SHP77 treated with DMSO at 0.1 percent for 48 hours (cell line): ENCODE results near the gene FCHSD2.
A peak's percentile ranks its signal among the peaks of the same experiment; 100 is the strongest.
"Not testable (repeated sequence)": the region's sequence is repeated elsewhere in the genome, so short reads cannot be mapped to it uniquely, and the experiment has no call there.

Experiments
- DNase-seq: peaks from one replicate; lab custom pipeline; 2025; lab: John Stamatoyannopoulos, UW

FCHSD2 gene

DNA sequence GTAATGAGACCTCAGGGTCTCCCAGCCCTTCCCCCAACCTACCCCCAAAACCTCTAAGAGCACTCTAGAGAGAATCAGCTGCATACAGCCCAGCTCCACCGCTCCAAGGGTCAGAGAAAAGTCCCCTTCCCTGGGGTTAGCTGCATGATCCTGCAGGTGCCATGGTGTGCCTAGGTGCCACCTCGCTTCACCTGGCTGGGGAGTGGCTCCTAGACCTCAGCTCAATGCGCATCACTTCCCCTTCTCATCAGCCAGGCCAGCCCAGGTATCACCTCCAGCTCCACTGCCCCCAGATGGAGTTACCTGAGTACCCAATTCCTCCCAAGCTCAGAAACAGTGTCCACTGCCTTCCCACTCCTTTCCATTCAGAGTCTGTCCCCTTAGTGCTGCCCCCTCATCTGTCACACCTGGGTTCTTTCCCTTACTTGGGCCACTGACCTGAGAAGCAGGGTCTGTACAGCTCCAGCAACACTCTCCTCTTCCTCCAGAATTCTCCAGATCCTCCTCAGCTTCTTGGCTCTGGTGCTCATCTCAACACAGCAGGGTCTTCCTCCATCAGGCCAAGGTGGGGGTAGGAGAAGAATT lies 349.6 kb downstream of the FCHSD2 start:
- DNase-seq = no peak

DNA sequence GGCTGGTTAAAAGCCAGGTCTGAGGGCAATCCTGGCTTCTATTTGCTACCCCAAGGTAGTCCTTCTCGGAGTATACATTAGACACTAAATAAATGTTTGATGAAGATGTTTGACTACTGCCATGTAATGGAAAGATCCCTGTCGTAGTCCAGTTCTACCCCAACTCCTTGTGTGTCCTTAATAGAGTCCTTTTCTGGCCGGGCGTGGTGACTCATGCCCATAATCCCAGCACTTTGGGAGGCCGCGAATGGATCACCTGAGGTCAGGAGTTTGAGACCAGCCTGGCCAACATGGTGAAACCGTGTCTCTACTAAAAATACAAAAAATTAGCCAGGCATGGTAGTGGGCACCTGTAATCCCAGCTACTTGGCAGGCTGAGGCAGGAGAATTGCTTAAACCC lies 350.9 kb downstream of the FCHSD2 start:
- not testable (repeated sequence) for DNase-seq

DNA sequence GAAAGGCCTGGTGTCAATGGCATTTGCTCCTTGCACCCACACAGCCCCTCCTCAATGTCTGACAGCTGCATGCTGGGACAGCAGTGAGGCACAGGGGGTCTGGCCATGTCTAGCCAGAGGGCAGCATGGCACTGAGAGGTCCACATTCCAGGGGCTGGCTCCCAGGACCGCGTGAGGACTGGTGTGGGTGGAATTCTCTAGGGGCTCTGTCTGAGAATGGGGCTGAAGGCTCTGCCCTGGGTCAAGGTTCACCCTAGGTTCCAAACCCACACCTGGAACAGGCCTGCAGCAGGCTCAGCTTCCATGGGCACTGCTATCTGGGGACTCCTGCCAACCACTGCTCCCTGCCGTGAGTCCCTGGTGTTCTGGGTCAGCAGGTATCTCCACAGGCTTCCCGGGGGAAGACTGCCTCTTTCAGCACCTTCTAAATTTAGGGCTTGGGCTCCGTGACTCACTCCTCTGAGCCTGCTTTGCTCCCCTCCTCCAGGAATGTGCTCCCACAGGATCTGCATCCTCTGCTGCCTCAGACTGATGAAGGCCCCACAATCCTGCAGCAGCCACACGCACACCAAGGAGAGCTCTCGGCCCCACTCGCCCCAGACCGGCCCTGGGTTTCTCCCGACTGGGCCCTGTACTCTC lies 352.5 kb downstream of the FCHSD2 start:
- DNase-seq = no peak

DNA sequence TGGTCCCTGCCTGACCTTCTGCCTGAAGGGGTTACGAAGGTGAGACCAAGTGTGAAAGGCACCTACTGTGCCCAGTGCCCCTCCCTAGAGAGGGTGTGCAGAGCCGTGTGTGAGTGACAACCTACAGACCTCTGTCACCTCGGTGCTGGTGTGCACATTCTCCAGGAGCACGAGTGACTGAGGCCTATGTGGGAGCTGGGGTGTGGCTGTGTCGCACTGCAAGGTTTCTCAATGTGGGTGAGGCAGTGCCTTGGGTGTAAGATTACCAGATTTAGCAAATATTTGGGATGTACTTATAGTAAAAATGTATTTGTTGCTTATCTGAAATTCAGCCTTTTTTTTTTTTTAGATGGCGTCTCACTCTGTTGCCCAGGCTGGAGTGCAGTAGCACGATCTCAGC lies 353.9 kb downstream of the FCHSD2 start:
- DNase-seq = no peak

DNA sequence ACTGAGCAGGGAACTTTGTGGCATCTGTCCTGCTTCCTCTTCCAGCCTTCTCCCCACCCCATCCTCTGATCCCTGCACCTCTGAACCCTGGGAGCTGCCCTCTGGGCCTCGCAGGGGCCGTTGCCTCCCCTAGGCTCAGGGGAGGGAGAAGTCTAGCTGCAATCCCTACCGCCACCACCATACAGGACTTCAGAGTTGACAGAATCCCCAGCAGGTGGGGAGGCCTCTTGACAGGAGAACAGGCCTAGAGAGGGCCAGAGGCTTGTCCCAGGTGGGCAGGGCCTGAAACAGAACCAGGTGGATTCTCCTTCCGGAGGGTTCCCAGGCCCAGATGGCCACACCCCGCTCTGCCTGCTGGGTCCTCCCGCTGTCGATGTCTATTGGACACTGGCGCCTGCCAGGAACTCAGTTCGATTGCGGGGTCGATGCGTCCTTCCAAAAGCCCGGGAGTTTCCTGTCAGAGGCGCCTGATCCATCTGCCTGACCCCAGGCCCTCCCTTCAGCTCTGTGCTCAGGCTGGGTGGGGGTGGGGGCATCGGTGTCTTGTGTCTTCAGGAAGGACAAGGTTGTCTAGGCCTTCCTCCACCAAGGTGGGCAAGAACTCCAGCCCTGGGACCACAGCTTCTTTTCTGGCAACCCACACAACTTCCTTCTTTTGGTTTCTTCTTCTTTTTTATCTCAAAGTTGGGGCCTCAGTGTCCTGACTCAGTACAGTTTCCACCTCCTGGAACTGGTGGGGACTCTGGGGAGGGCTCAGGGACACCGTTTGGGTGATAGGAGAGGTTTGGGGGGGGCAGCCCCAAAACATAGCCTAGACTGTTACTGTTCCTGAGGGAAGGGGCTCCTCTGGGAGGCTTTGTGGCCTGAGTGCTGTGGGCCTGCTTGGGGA lies 354.7 kb downstream of the FCHSD2 start:
- DNase-seq = peak; percentile 55
